Ovary (tissue), 9 donors: ENCODE measurements around the gene RCN1. TPM values are rescaled to one million over a fixed set of nuclear protein-coding genes. Genes with fewer than 3 reads are reported as not detected.

Experiments
- DNase-seq, 5 donors: peaks; one replicate each; pipeline ENCODE4 v3.0.0-alpha.2; 2019 to 2020
- H3K27ac ChIP-seq, 2 donors: fragments of 200-600 bp; one replicate each; pipeline versions ENCODE4 v1.5.1 to v1.8.0; 2019 to 2022
- H3K27me3 ChIP-seq: fragments of 200-600 bp; one replicate; pipeline ENCODE4 v1.8.0; 2022
- H3K36me3 ChIP-seq: fragments of 200-600 bp; sonication (generic); one replicate; pipeline ENCODE4 v1.5.1; 2019
- H3K4me1 ChIP-seq: one replicate; pipeline ENCODE4 v1.8.1; 2013; ENCODE audit warnings: mild to moderate bottlenecking, moderate library complexity; ENCODE audit not compliant: insufficient read depth
- H3K4me3 ChIP-seq: fragments of 200-600 bp; sonication (generic); one replicate; pipeline ENCODE4 v1.5.1; 2017
- H3K9me3 ChIP-seq, 2 donors: fragments of 200-600 bp in 1 of 2; sonication (generic) in 1 of 2; one replicate each; pipeline versions ENCODE4 v1.5.1 to v1.8.1; 2013 to 2019; ENCODE audit warnings: mild to moderate bottlenecking in 1 of 2, moderate library complexity in 1 of 2
- CTCF ChIP-seq, 3 donors: fragments of 450-650 bp in 2 of 3; fragments of 200-600 bp in 1 of 3; IDR thresholded peaks; one replicate each; pipeline versions ENCODE4 v1.5.1 to v1.8.0; 2016 to 2022; ENCODE audit warnings: antibody characterized with exemption in 3 of 3, mild to moderate bottlenecking in 1 of 3
- EP300 ChIP-seq: sonication (generic); formaldehyde crosslinking; IDR thresholded peaks from one replicate; pipeline ENCODE4 v1.6.1; 2017; ENCODE audit warnings: antibody characterized with exemption
- POLR2A ChIP-seq: fragments of 450-650 bp; IDR thresholded peaks from one replicate; pipeline ENCODE4 v1.6.1; 2017; ENCODE audit warnings: antibody characterized with exemption, mild to moderate bottlenecking, moderate library complexity
- WGBS, 3 donors: extraction: QIAGEN DNeasy Blood & Tissue Kit in 1 of 3; methylation state at CpG; one replicate each; pipeline versions ENCODE4 v1.1.5 to v1.1.7; 2013 to 2017; 5-methylcytosine and 5-hydroxymethylcytosine counted together
- intact Hi-C, 4 donors: fragments of 100-400 bp; cut with DNase I; formaldehyde crosslinking; loops; one replicate each; pipeline versions ENCODE4 v1.11.0 to v1.15.1; 2022 to 2023
- polyA plus RNA-seq, 2 donors: library from polyadenylated mRNA; stranded (reverse); fragments of 200-250 nt in 1 of 2; fragments of 350-450 nt in 1 of 2; fragmentation: Illumina TruSeq in 1 of 2; extraction: RNeasy Lipid Tissue Mini Kit (QIAGEN cat#74804) in 1 of 2; gene quantifications; one replicate each; pipeline ENCODE4 v1.2.3, GENCODE V29; 2013 to 2014
- total RNA-seq, 7 donors: library from RNA; depleted of rRNA in 2 of 7; stranded (reverse); fragments of >200 nt in 2 of 7; fragmentation: NEBNext Ultra II Directional in 3 of 7; extraction: Animal tissue kit (Norgen Biotek cat#: 25700) in 3 of 7; gene quantifications; one replicate each; pipeline versions ENCODE4 v1.1.0 to v1.2.4, GENCODE V29; 2016 to 2023
- donor health status: DM: no; HTN: no; CAD: no; lungs with moderate emphysema.
- donor health status: DM: no; HTN: no; CAD: no.
- donor health status: Bipolar disorder and iron deficiency.
- donor health status: DM: yes; HTN: yes; CAD: no.
- donor health status: DM: no; HTN: no; CAD: no.
- donor health status: DM: yes; HTN: yes; CAD: no.

The RCN1 gene
- total and polyA plus RNA-seq, 9 donors, result 49.7 to 221 (median 89.6) TPM

GRCh38 chr11:32109592-32109991 is 18.7 kb downstream of the RCN1 start:
- no peaks in the 10 kb centered on the region for H3K9me3 ChIP-seq
- TF ChIP-seq POLR2A, result no peak
- no peak for TF ChIP-seq EP300
- no peak for TF ChIP-seq CTCF (IDR thresholded peaks at IDR 0.05)
- intact Hi-C loops, result no loop called here
- H3K4me3 ChIP-seq, result no peak overlapping the region
- 90 to 96% (median 94%) methylated on average over 6 of the region's 6 CpGs for WGBS, 3 donors
- no peaks in the 10 kb centered on the region for H3K27me3 ChIP-seq
- no peaks in the 10 kb centered on the region for H3K36me3 ChIP-seq
- no peak for DNase-seq
- H3K27ac ChIP-seq, result no peak overlapping the region
- H3K4me1 ChIP-seq, result peaks cover 1% of the 10 kb centered on the region

- Histone ChIP-seq H3K36me3 (no peaks in the 10 kb centered on the region), H3K9me3 (no peaks in the 10 kb centered on the region), H3K27ac (no peak overlapping the region), H3K4me3 (no peak overlapping the region), H3K4me1 (peaks cover 1% of the 10 kb centered on the region), H3K27me3 (no peaks in the 10 kb centered on the region)
- DNase-seq, result no peak
- TF ChIP-seq POLR2A (no peak), CTCF (IDR thresholded peaks at IDR 0.05) (no peak), EP300 (no peak)
- intact Hi-C loops, result no loop called here
- WGBS, 3 donors, result 91 to 95% (median 92%) methylated on average over 3 of the region's 3 CpGs
Measured at GRCh38 chr11:32110795-32111194, 19.9 kb downstream of the RCN1 start.

GRCh38 chr11:32113200-32113919 is 22.5 kb downstream of the RCN1 start:
- Histone ChIP-seq H3K4me3 (no peak overlapping the region), H3K36me3 (no peaks in the 10 kb centered on the region), H3K27me3 (no peaks in the 10 kb centered on the region), H3K27ac (no peak overlapping the region), H3K4me1 (peaks cover 1% of the 10 kb centered on the region), H3K9me3 (no peaks in the 10 kb centered on the region)
- TF ChIP-seq POLR2A, result no peak
- no peak for TF ChIP-seq EP300
- no peak for TF ChIP-seq CTCF (IDR thresholded peaks at IDR 0.05)
- 12 to 34% (median 13%) methylated on average over 10 of the region's 10 CpGs for WGBS, 3 donors
- intact Hi-C loops, result no loop called here
- peak in 1 of 5 donors; percentile 43 for DNase-seq

GRCh38 chr11:32113920-32114203 is 23.0 kb downstream of the RCN1 start:
- Histone ChIP-seq H3K27me3 (no peaks in the 10 kb centered on the region), H3K4me1 (peaks cover 1% of the 10 kb centered on the region), H3K27ac (no peak overlapping the region), H3K36me3 (no peaks in the 10 kb centered on the region), H3K4me3 (no peak overlapping the region), H3K9me3 (no peaks in the 10 kb centered on the region)
- WGBS, 3 donors, result 76 to 86% (median 83%) methylated on average over 2 of the region's 2 CpGs
- no peak for TF ChIP-seq CTCF (IDR thresholded peaks at IDR 0.05)
- no peak for TF ChIP-seq EP300
- no peak for TF ChIP-seq POLR2A
- intact Hi-C loops, result no loop called here
- DNase-seq, result no peak
